Neural progenitor cell (in vitro differentiated cells): ENCODE results near the gene C16orf54.

Source experiments
- EZH2 ChIP-seq: fragments of 200-600 bp; sonication (generic); IDR thresholded peaks from 2 replicates; pipeline ENCODE4 v1.6.1; 2017; ENCODE audit warnings: antibody characterized with exemption, mild to moderate bottlenecking, moderate library complexity
- EZH2phosphoT487 ChIP-seq: fragments of 200-600 bp; sonication (generic); IDR thresholded peaks from 2 replicates; pipeline ENCODE4 v1.6.1; 2017; ENCODE audit warnings: antibody characterized with exemption
- TF ChIP-seq, protein P1 (sequence below): fragments of 200-600 bp; sonication (generic); IDR thresholded peaks from 2 replicates; pipeline ENCODE4 v1.5.1; 2017; ENCODE audit warnings: antibody characterized with exemption, mild to moderate bottlenecking

DNA sequence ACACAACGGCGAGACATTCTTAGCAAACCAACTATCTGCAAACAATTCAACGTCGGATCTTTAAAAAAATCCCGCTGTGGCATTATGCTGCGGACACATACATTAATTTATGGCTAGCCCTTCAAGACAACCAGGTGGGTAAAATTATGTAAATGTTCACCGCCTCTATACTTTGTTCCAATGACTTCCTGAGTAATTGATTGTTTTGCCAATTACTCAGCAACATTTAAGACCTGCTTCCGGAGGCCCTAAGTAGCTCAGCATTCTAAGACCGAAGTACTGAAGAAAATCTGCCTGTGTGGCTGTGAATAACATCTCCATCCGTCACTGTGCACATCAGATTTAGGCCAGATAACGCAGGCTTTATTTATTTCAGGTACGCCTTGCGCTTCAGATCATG is 43.5 kb downstream of the C16orf54 start:
- TF ChIP-seq, protein P1, sequence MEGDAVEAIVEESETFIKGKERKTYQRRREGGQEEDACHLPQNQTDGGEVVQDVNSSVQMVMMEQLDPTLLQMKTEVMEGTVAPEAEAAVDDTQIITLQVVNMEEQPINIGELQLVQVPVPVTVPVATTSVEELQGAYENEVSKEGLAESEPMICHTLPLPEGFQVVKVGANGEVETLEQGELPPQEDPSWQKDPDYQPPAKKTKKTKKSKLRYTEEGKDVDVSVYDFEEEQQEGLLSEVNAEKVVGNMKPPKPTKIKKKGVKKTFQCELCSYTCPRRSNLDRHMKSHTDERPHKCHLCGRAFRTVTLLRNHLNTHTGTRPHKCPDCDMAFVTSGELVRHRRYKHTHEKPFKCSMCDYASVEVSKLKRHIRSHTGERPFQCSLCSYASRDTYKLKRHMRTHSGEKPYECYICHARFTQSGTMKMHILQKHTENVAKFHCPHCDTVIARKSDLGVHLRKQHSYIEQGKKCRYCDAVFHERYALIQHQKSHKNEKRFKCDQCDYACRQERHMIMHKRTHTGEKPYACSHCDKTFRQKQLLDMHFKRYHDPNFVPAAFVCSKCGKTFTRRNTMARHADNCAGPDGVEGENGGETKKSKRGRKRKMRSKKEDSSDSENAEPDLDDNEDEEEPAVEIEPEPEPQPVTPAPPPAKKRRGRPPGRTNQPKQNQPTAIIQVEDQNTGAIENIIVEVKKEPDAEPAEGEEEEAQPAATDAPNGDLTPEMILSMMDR, result no peak
- TF ChIP-seq EZH2 (no peak), EZH2phosphoT487 (no peak)
